OCI-LY1 (cell line): ENCODE results near the gene ADGRB2.

Experiments used
- H2AFZ ChIP-seq: fragments of 200-600 bp; sonication (generic), shearing (Covaris generic); 2 replicates; pipeline ENCODE4 v1.6.0; 2014; ENCODE audit warnings: antibody characterized with exemption, mild to moderate bottlenecking, low read length
- H3F3A ChIP-seq: fragments of 200-600 bp; sonication (generic), shearing (Covaris generic); 2 replicates; pipeline ENCODE4 v1.6.0; 2014; ENCODE audit warnings: mild to moderate bottlenecking, antibody characterized with exemption, low read length, moderate library complexity; ENCODE audit not compliant: insufficient read depth
- H3K27ac ChIP-seq: fragments of 200-600 bp; sonication (generic); 2 replicates; pipeline ENCODE4 v1.5.1; 2014; ENCODE audit warnings: low read length, mixed run types, mild to moderate bottlenecking, low read depth; ENCODE audit not compliant: poor library complexity, severe bottlenecking
- H3K27me3 ChIP-seq: fragments of 200-600 bp; sonication (generic); 2 replicates; pipeline ENCODE4 v1.6.0; 2014; ENCODE audit warnings: antibody characterized with exemption, mild to moderate bottlenecking, low read length, moderate library complexity; ENCODE audit not compliant: insufficient read depth
- H3K36me3 ChIP-seq: fragments of 200-600 bp; sonication (generic); 2 replicates; pipeline ENCODE4 v1.6.1; 2014; ENCODE audit warnings: mild to moderate bottlenecking, antibody characterized with exemption, low read length, moderate library complexity, mixed read lengths; ENCODE audit not compliant: insufficient read depth
- H3K4me1 ChIP-seq: fragments of 200-600 bp; sonication (generic); 2 replicates; pipeline ENCODE4 v1.5.1; 2014; ENCODE audit warnings: mild to moderate bottlenecking, low read length, moderate library complexity; ENCODE audit not compliant: insufficient read depth, severe bottlenecking
- H3K4me2 ChIP-seq: fragments of 200-600 bp; sonication (generic), shearing (Covaris generic); 2 replicates; pipeline ENCODE4 v1.6.1; 2014; ENCODE audit warnings: low read length
- H3K4me3 ChIP-seq: fragments of 200-600 bp; sonication (generic); 2 replicates; pipeline ENCODE4 v1.5.1; 2014; ENCODE audit warnings: low read length, low read depth, mild to moderate bottlenecking, mixed read lengths; ENCODE audit not compliant: poor library complexity, severe bottlenecking
- H3K79me2 ChIP-seq: fragments of 200-600 bp; shearing (Covaris generic); 2 replicates; pipeline ENCODE4 v1.6.1; 2016; ENCODE audit warnings: mixed run types, low read length, mixed read lengths; ENCODE audit not compliant: insufficient read depth
- H3K9ac ChIP-seq: fragments of 200-600 bp; sonication (generic), shearing (Covaris generic); 2 replicates; pipeline ENCODE4 v1.6.1; 2014; ENCODE audit warnings: mild to moderate bottlenecking, low read length, mixed read lengths
- H3K9me2 ChIP-seq: fragments of 200-600 bp; sonication (generic), shearing (Covaris generic); 2 replicates; pipeline ENCODE4 v1.6.1; 2014; ENCODE audit warnings: low read depth, mild to moderate bottlenecking, low read length, mixed read lengths
- H3K9me3 ChIP-seq: fragments of 200-600 bp; shearing (Covaris generic); 2 replicates; pipeline ENCODE4 v1.6.1; 2014; ENCODE audit warnings: low read length, mixed read lengths
- H4K20me1 ChIP-seq: fragments of 200-600 bp; sonication (generic), shearing (Covaris generic); 2 replicates; pipeline ENCODE4 v1.6.0; 2016; ENCODE audit warnings: mild to moderate bottlenecking, low read length; ENCODE audit not compliant: insufficient read depth
- EZH2 ChIP-seq: fragments of 200-600 bp; sonication (generic), shearing (Covaris generic); IDR thresholded peaks from 2 replicates; pipeline ENCODE4 v1.8.0; 2017; ENCODE audit warnings: borderline replicate concordance, mixed run types, mild to moderate bottlenecking, antibody characterized with exemption, low read length, moderate library complexity, mixed read lengths
- TF ChIP-seq, protein P1 (sequence below): fragments of 200-600 bp; sonication (generic), shearing (Covaris generic); IDR thresholded peaks from 2 replicates; pipeline ENCODE4 v1.5.1; 2017; ENCODE audit warnings: mild to moderate bottlenecking, antibody characterized with exemption, low read length, moderate library complexity, mixed read lengths

ADGRB2 gene, protein sequence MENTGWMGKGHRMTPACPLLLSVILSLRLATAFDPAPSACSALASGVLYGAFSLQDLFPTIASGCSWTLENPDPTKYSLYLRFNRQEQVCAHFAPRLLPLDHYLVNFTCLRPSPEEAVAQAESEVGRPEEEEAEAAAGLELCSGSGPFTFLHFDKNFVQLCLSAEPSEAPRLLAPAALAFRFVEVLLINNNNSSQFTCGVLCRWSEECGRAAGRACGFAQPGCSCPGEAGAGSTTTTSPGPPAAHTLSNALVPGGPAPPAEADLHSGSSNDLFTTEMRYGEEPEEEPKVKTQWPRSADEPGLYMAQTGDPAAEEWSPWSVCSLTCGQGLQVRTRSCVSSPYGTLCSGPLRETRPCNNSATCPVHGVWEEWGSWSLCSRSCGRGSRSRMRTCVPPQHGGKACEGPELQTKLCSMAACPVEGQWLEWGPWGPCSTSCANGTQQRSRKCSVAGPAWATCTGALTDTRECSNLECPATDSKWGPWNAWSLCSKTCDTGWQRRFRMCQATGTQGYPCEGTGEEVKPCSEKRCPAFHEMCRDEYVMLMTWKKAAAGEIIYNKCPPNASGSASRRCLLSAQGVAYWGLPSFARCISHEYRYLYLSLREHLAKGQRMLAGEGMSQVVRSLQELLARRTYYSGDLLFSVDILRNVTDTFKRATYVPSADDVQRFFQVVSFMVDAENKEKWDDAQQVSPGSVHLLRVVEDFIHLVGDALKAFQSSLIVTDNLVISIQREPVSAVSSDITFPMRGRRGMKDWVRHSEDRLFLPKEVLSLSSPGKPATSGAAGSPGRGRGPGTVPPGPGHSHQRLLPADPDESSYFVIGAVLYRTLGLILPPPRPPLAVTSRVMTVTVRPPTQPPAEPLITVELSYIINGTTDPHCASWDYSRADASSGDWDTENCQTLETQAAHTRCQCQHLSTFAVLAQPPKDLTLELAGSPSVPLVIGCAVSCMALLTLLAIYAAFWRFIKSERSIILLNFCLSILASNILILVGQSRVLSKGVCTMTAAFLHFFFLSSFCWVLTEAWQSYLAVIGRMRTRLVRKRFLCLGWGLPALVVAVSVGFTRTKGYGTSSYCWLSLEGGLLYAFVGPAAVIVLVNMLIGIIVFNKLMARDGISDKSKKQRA (N-terminal part only)

DNA sequence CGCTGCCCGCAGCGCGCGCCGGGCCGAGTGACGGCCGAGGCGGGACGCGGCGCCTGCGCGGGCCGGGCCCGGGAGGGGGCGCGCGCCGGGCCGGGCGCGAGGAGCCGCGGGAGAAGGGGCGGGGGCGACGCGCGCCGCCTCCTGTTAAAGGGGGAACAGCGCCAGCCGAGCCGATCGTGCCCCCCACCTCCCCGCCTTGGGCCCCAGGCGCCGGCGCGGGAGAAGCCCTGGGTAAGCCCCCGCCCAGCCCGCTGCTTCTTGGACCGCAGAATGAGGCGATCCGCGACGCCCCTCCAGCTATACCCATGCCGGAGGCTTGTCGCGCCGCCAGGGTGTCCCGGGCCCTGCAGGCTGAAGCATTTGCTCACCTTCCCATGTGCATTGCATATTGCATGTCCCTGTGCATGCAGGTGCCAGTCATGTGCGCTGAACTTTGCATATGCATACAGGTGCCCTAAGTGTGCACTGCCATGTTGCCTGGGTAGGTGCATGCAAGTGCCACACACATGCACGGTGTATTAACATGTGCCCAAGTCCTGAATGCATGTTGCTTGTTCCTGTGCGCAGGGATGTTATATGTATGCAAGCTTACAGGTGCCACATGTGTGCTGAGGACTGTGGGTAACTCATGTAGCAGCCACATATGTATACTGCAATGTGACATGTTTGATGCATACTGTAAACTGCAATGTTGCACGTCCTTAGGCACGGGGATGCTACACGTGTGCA, at the start of gene ADGRB2:
Gene ADGRB2 (minus strand): TSS at position 29 of the 729 bp plus-strand sequence. CDS start 7,119 bp downstream, outside the sequence.
- no peaks in the 10 kb centered on the region for H3K79me2 ChIP-seq
- no peaks in the 10 kb centered on the region for H3F3A ChIP-seq
- peaks cover 51% of the 10 kb centered on the region for H3K4me1 ChIP-seq
- peak within 1 kb of the TSS; percentile 86 for H3K4me2 ChIP-seq
- no peak within 1 kb of the TSS for H2AFZ ChIP-seq
- peak within 1 kb of the TSS; percentile 24 for H3K27ac ChIP-seq
- no peaks in the 10 kb centered on the region for H3K36me3 ChIP-seq
- peak within 1 kb of the TSS; percentile 61 for H3K4me3 ChIP-seq
- no peaks in the 10 kb centered on the region for H3K9me2 ChIP-seq
- H3K9ac ChIP-seq, result peak within 1 kb of the TSS; percentile 45
- no peaks in the 10 kb centered on the region for H4K20me1 ChIP-seq
- TF ChIP-seq, protein P1, sequence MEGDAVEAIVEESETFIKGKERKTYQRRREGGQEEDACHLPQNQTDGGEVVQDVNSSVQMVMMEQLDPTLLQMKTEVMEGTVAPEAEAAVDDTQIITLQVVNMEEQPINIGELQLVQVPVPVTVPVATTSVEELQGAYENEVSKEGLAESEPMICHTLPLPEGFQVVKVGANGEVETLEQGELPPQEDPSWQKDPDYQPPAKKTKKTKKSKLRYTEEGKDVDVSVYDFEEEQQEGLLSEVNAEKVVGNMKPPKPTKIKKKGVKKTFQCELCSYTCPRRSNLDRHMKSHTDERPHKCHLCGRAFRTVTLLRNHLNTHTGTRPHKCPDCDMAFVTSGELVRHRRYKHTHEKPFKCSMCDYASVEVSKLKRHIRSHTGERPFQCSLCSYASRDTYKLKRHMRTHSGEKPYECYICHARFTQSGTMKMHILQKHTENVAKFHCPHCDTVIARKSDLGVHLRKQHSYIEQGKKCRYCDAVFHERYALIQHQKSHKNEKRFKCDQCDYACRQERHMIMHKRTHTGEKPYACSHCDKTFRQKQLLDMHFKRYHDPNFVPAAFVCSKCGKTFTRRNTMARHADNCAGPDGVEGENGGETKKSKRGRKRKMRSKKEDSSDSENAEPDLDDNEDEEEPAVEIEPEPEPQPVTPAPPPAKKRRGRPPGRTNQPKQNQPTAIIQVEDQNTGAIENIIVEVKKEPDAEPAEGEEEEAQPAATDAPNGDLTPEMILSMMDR, result no peak
- TF ChIP-seq EZH2, result no peak
- H3K9me3 ChIP-seq, result no peaks in the 10 kb centered on the region
- no peaks in the 10 kb centered on the region for H3K27me3 ChIP-seq

- Histone ChIP-seq H3K9me3 (no peaks in the 10 kb centered on the region), H3K9me2 (no peaks in the 10 kb centered on the region), H3K79me2 (no peaks in the 10 kb centered on the region), H3K27me3 (no peaks in the 10 kb centered on the region), H3K4me1 (peaks cover 9% of the 10 kb centered on the region), H3K27ac (no peak overlapping the region), H3K9ac (no peak overlapping the region), H3F3A (no peaks in the 10 kb centered on the region), H3K4me3 (no peak overlapping the region), H3K36me3 (no peaks in the 10 kb centered on the region), H4K20me1 (no peaks in the 10 kb centered on the region), H2AFZ (no peak overlapping the region), H3K4me2 (no peak overlapping the region)
- no peak for TF ChIP-seq EZH2
These were observed 48.2 kb upstream of the ADGRB2 start for GRCh38 chr1:31812158-31812829.

DNA sequence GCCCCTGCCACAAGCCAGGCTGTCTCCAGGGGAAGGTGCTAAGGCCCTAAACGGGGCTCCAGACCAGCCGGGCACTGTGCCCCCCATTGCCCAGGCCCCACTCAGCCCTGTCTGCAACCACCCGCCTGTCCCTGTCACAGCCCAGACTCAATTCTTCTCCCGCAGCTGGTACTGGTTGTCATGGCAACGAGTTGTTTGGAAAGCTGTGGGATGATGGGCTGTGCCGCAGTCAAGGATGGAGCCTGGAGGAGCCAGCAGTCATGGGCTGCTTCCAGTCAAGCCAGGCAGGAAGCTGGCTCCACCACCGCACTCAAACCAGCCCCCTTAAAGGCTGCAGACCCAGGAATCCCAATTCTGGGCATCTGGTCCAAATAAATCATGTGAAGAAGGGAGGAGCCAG, 47.5 kb upstream of the ADGRB2 start:
- Histone ChIP-seq H3K27ac (no peak overlapping the region), H3K4me2 (no peak overlapping the region), H3K9me2 (no peaks in the 10 kb centered on the region), H3K4me3 (no peak overlapping the region), H4K20me1 (no peaks in the 10 kb centered on the region), H3K9ac (no peak overlapping the region), H3K9me3 (no peaks in the 10 kb centered on the region), H3K27me3 (no peaks in the 10 kb centered on the region), H3K36me3 (no peaks in the 10 kb centered on the region), H2AFZ (no peak overlapping the region), H3F3A (no peaks in the 10 kb centered on the region), H3K79me2 (no peaks in the 10 kb centered on the region), H3K4me1 (peaks cover 6% of the 10 kb centered on the region)
- TF ChIP-seq, protein P1, result no peak
- no peak for TF ChIP-seq EZH2
